ENCODE measurements around the gene TAC1. TPM values are rescaled to one million over a fixed set of nuclear protein-coding genes. Genes with fewer than 3 reads are reported as not detected.
"Not testable (repeated sequence)": the region's sequence is repeated elsewhere in the genome, so short reads cannot be mapped to it uniquely, and the experiment has no call there.

TAC1 gene
- total and polyA plus RNA-seq, 2 donors: 0.61 to 2.1 TPM

- not testable (repeated sequence) for DNase-seq (ENCODE audit: low read depth in 6 of 9, low spot score in 9 of 9); H3K4me3 ChIP-seq (ENCODE audit: low read length in 2 of 2); H3K4me1 ChIP-seq (ENCODE audit: control insufficient read depth in 2 of 2, insufficient read depth in 2 of 2, low read length in 2 of 2); H3K27ac ChIP-seq (ENCODE audit: low read depth in 1 of 2, low read length in 1 of 2); H3K36me3 ChIP-seq (ENCODE audit: control insufficient read depth in 2 of 2, insufficient read depth in 2 of 2, low read length in 1 of 2); H3K9me3 ChIP-seq (ENCODE audit: control insufficient read depth in 2 of 2, insufficient read depth in 1 of 2, low read length in 1 of 2); H3K27me3 ChIP-seq (ENCODE audit: control insufficient read depth in 2 of 2, insufficient read depth in 1 of 2, low read length in 1 of 2)
- WGBS: 87% methylated on average over 7 of the region's 7 CpGs
Observed at GRCh38 chr7:97786398-97786797, 54.5 kb downstream of the TAC1 start.

Other genes with a start within 250 kb of the TAC1 start
- 11.1 TPM for gene ASNS, start 140.3 kb downstream of the TAC1 start, total RNA-seq
- gene ASNS, start 140.3 kb downstream of the TAC1 start, polyA plus RNA-seq: 58.5 TPM

All from thymus (tissue), 11 donors.